Upper lobe of right lung (tissue), 1 donor: Measurements from ENCODE around the gene CACNA2D2. TPM values are rescaled to one million over a fixed set of nuclear protein-coding genes. Genes with fewer than 3 reads are reported as not detected.

Source experiments
- ATAC-seq: fragments of 200-7000 bp; cut with Tn5 transposase; one replicate; pipeline ENCODE4 v1.9.1; 2020; ENCODE audit warnings: mild to moderate bottlenecking, moderate library complexity
- DNase-seq: peaks from one replicate; pipeline ENCODE4 v3.0.0-alpha.2; 2020
- H3K27ac ChIP-seq: fragments of 200-600 bp; one replicate; pipeline ENCODE4 v1.8.0; 2022
- H3K27me3 ChIP-seq: fragments of 200-600 bp; one replicate; pipeline ENCODE4 v1.8.0; 2022; ENCODE audit warnings: mild to moderate bottlenecking
- H3K36me3 ChIP-seq: fragments of 200-600 bp; one replicate; pipeline ENCODE4 v1.8.0; 2022
- H3K4me1 ChIP-seq: fragments of 200-600 bp; one replicate; pipeline ENCODE4 v1.8.0; 2022
- H3K4me3 ChIP-seq: fragments of 200-600 bp; one replicate; pipeline ENCODE4 v1.8.0; 2022; ENCODE audit warnings: mild to moderate bottlenecking
- H3K9me3 ChIP-seq: fragments of 200-600 bp; one replicate; pipeline ENCODE4 v1.8.0; 2022
- intact Hi-C: fragments of 100-400 bp; cut with DNase I; formaldehyde crosslinking; loops from one replicate; pipeline ENCODE4 v1.11.0; 2022
- total RNA-seq: library from RNA; stranded (reverse); fragmentation: NEBNext Ultra II Directional; extraction: Animal tissue kit (Norgen Biotek cat#: 25700); gene quantifications from one replicate; pipeline ENCODE4 v1.2.1, GENCODE V29; 2021
- TF ChIP-seq, protein P1 (sequence below): fragments of 200-600 bp; IDR thresholded peaks from one replicate; pipeline ENCODE4 v1.8.0; 2022; ENCODE audit warnings: antibody characterized with exemption
- donor health status: DM: no; HTN: yes; CAD: no; lungs with severe emphysema.

The CACNA2D2 gene
- total RNA-seq, 1 donor from 2014 or later, result 119 TPM

DNA sequence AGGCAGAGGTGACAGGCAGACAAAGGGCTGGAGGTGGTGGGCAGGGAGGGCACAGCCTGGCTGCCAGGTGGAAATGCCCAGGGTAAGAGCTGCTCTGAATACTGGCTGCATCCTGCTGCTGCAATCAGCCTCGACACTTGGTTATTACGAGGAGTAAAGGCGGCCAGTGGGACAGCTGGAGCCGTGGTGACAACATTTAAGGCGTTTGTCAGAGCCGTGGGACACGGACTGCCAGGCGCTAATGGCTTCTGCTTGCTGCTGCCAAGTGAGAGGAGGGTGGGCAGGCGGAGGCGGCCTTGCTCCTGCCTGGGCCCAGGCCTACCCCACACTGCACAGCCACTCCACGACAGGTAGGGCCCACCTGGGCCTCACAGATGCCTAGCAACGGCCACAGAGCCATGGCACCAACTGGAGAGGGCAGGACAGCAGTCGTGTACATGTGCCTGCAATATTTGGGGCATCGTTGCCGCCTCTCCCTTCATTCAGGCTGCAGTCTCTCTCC is 94.9 kb downstream of the CACNA2D2 start:
- Histone ChIP-seq H3K9me3 (no peaks in the 10 kb centered on the region), H3K36me3 (no peaks in the 10 kb centered on the region), H3K27ac (no peak overlapping the region), H3K27me3 (no peaks in the 10 kb centered on the region), H3K4me3 (no peak overlapping the region), H3K4me1 (no peaks in the 10 kb centered on the region)
- TF ChIP-seq, protein P1, sequence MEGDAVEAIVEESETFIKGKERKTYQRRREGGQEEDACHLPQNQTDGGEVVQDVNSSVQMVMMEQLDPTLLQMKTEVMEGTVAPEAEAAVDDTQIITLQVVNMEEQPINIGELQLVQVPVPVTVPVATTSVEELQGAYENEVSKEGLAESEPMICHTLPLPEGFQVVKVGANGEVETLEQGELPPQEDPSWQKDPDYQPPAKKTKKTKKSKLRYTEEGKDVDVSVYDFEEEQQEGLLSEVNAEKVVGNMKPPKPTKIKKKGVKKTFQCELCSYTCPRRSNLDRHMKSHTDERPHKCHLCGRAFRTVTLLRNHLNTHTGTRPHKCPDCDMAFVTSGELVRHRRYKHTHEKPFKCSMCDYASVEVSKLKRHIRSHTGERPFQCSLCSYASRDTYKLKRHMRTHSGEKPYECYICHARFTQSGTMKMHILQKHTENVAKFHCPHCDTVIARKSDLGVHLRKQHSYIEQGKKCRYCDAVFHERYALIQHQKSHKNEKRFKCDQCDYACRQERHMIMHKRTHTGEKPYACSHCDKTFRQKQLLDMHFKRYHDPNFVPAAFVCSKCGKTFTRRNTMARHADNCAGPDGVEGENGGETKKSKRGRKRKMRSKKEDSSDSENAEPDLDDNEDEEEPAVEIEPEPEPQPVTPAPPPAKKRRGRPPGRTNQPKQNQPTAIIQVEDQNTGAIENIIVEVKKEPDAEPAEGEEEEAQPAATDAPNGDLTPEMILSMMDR, result no peak
- intact Hi-C loops, result no loop called here
- ATAC-seq (no peak), DNase-seq (no peak)

DNA sequence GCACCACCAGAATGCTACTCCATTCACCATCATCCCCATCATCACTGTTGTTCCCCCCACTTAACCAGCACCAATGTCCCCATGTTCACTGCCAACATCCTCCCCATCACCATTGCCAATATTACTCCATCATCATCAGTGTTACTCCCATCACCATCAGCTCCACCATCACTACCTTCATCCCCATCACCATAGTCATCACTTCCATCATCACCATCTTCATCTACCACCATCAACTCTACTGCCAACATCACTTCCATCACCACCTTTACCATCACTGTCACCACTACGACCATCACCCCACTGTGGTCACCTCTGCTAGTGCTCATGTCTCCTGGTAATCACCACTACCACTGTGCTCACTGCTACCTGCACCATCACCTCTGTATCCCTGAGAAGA is 96.9 kb downstream of the CACNA2D2 start:
- H3K27me3 ChIP-seq, result no peaks in the 10 kb centered on the region
- no peaks in the 10 kb centered on the region for H3K36me3 ChIP-seq
- DNase-seq (no peak), ATAC-seq (no peak)
- no peaks in the 10 kb centered on the region for H3K4me1 ChIP-seq
- TF ChIP-seq, protein P1, result no peak
- H3K27ac ChIP-seq, result no peak overlapping the region
- no peaks in the 10 kb centered on the region for H3K9me3 ChIP-seq
- H3K4me3 ChIP-seq, result no peak overlapping the region
- intact Hi-C loops, result no loop called here

DNA sequence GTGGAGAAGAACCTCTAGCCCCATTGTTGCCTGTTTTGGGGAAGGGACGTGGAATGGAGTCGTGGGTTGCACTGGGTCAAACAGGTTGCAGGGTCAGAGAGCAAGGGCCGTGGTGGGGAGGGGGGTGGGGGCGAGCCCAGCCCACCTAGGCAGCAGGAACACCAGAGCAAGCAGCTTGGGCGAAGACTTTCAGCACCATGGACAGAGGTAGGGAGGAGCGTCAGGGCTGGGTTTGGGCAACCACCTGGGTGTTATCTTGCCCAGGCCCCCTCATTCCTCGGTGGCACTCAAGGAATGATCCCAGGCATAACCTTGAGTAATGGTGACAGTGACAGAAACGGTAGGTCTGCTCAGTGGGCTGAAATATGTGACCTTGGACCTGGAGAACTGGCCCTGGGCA is 98.2 kb downstream of the CACNA2D2 start:
- no peak overlapping the region for H3K27ac ChIP-seq
- H3K36me3 ChIP-seq, result no peaks in the 10 kb centered on the region
- intact Hi-C loops, result no loop called here
- no peaks in the 10 kb centered on the region for H3K27me3 ChIP-seq
- ATAC-seq (no peak), DNase-seq (no peak)
- TF ChIP-seq, protein P1, result no peak
- H3K4me1 ChIP-seq, result no peaks in the 10 kb centered on the region
- no peaks in the 10 kb centered on the region for H3K9me3 ChIP-seq
- no peak overlapping the region for H3K4me3 ChIP-seq

DNA sequence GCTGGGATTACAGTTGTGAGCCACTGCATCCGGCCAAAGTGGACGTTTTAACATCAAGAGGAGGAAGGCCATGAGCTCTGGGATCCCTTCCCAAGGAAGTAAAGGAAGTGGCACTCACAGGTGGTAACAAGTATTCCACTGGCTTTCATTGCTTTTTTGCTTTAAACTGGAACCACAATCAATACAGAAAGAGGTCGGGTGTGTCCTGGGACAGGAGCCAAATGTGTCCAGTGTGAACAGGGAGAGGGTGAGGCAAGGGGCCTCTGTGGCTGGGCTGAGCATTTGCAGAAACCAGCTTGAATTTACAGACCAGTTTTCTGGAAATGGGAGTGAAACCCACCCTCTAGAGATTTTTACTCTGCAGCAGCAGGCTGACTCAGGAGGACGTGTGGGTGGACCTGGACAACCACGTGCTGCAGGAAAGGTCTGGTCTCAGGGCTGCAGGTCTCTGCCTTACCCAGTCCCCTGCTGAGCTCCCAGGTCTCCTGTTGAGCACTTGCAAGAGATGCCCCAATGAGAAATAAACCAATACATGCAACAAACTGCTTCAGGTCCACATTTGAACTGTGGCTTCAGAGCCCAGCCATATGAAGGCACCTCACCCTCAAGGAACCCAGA is 101.3 kb downstream of the CACNA2D2 start:
- Histone ChIP-seq H3K4me1 (no peaks in the 10 kb centered on the region), H3K9me3 (no peaks in the 10 kb centered on the region), H3K27ac (no peak overlapping the region), H3K27me3 (no peaks in the 10 kb centered on the region), H3K4me3 (no peak overlapping the region), H3K36me3 (no peaks in the 10 kb centered on the region)
- TF ChIP-seq, protein P1, result no peak
- ATAC-seq (peak; percentile 12), DNase-seq (no peak)
- intact Hi-C loops, result no loop called here

DNA sequence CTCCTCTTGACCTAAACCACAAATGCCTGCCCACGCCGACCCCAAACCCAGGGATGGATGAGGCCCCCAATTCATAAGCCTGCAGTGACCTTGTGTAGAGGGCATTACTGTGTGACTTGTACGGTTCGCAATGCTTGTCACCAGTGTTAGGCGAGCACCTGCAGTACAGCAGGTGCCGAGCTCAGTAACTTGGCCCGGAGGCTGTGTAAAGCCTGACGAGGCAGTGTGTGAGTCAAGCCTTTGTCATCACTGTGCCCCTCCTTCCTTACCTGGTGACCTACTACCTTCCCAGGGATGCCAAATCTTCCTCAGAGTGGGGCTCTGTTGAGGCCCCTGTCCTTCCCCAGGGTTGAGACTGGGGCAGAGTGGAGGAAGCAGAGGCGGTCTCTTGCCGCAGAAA is 106.9 kb downstream of the CACNA2D2 start:
- Histone ChIP-seq H3K9me3 (no peaks in the 10 kb centered on the region), H3K27ac (no peak overlapping the region), H3K36me3 (no peaks in the 10 kb centered on the region), H3K4me3 (no peak overlapping the region), H3K27me3 (no peaks in the 10 kb centered on the region), H3K4me1 (peaks cover 7% of the 10 kb centered on the region)
- intact Hi-C loops, result no loop called here
- TF ChIP-seq, protein P1, result no peak
- DNase-seq, result no peak
- no peak for ATAC-seq
